ENCODE results near the gene TANGO6.
"Not testable (repeated sequence)": the region's sequence is repeated elsewhere in the genome, so short reads cannot be mapped to it uniquely, and the experiment has no call there.

TANGO6 gene

GRCh38 chr16:69017036-69017783 lies 173.9 kb downstream of the TANGO6 start:
- DNase-seq = no peak

- no peak for DNase-seq
These were observed 176.5 kb downstream of the TANGO6 start for GRCh38 chr16:69019811-69020210.

GRCh38 chr16:69029121-69029520 lies 185.8 kb downstream of the TANGO6 start:
- peak; percentile 46 for DNase-seq

- no peak for DNase-seq
These were observed 188.6 kb downstream of the TANGO6 start for GRCh38 chr16:69031877-69032301.

GRCh38 chr16:69033151-69033949 lies 190.0 kb downstream of the TANGO6 start:
- DNase-seq = no peak

- DNase-seq = no peak
These were observed 192.0 kb downstream of the TANGO6 start for GRCh38 chr16:69035375-69035774.

- no peak for DNase-seq
These were observed 193.2 kb downstream of the TANGO6 start for GRCh38 chr16:69036399-69037091.

GRCh38 chr16:69037373-69038160 lies 194.2 kb downstream of the TANGO6 start:
- no peak for DNase-seq

- no peak for DNase-seq
These were observed 196.1 kb downstream of the TANGO6 start for GRCh38 chr16:69039333-69039941.

GRCh38 chr16:69040144-69040909 lies 197.0 kb downstream of the TANGO6 start:
- peak; percentile 88 for DNase-seq

GRCh38 chr16:69048328-69049120 lies 205.2 kb downstream of the TANGO6 start:
- DNase-seq = no peak

- DNase-seq = no peak
These were observed 205.8 kb downstream of the TANGO6 start for GRCh38 chr16:69049146-69049545.

GRCh38 chr16:69049603-69050375 lies 206.5 kb downstream of the TANGO6 start:
- no peak for DNase-seq

GRCh38 chr16:69051517-69051830 lies 208.1 kb downstream of the TANGO6 start:
- DNase-seq = not testable (repeated sequence)

GRCh38 chr16:69055008-69055407 lies 211.7 kb downstream of the TANGO6 start:
- no peak for DNase-seq

GRCh38 chr16:69055980-69056379 lies 212.6 kb downstream of the TANGO6 start:
- no peak for DNase-seq

GRCh38 chr16:69056421-69056820 lies 213.1 kb downstream of the TANGO6 start:
- DNase-seq = no peak

- DNase-seq = no peak
These were observed 214.4 kb downstream of the TANGO6 start for GRCh38 chr16:69057400-69058378.

GRCh38 chr16:69063491-69063890 lies 220.2 kb downstream of the TANGO6 start:
- DNase-seq = not testable (repeated sequence)

All from NCI-H2171 treated with DMSO at 0.1 percent for 48 hours (cell line).